GM18502 (cell line): ENCODE measurements around the gene RASGEF1C.
"Not testable (repeated sequence)": the region's sequence is repeated elsewhere in the genome, so short reads cannot be mapped to it uniquely, and the experiment has no call there.

Source experiments
- ATAC-seq: cut with Tn5 transposase; IDR thresholded peaks from one replicate; pipeline ENCODE4 v1.9.1; 2021; ENCODE audit warnings: mild to moderate bottlenecking; ENCODE audit not compliant: unreplicated experiment, poor library complexity

RASGEF1C gene

GRCh38 chr5:180126716-180127681, 82.0 kb downstream of the RASGEF1C start:
- ATAC-seq = no peak

DNA sequence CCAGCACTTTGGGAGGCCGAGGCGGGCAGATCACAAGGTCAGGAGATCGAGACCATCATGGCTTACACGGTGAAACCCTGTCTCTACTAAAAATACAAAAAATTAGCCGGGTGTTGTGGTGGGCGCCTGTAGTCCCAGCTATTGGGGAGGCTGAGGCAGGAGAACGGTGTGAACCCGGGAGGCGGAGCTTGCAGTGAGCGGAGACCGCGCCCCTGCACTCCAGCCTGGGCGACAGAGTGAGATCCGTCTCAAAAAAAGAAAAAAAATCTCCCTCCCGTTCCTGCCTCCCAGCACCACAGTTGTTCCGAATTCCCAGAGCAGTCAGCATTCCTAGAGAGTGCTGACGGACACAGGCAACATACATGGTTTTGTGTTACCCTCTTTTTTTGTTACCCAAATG, 82.9 kb downstream of the RASGEF1C start:
- not testable (repeated sequence) for ATAC-seq

DNA sequence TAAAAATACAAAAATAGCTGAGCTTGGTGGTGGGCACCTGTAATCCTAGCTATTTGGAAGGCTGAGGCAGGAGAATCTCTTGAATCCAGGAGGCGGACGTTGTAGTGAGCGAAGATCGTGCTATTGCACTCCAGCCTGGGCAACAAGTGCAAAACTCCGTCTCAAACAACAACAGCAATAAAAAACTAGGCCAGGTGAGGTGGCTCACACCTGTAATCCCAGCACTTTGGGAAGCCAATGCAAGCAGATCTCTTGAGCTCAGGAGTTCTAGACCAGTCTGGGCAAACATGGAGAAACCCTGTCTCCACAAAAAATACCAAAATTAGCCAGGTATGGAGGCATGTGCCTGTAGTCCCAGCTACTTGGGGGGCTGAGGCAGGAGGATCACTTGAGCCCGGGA, 84.3 kb downstream of the RASGEF1C start:
- not testable (repeated sequence) for ATAC-seq

GRCh38 chr5:180122875-180123274, 86.1 kb downstream of the RASGEF1C start:
- ATAC-seq = no peak

DNA sequence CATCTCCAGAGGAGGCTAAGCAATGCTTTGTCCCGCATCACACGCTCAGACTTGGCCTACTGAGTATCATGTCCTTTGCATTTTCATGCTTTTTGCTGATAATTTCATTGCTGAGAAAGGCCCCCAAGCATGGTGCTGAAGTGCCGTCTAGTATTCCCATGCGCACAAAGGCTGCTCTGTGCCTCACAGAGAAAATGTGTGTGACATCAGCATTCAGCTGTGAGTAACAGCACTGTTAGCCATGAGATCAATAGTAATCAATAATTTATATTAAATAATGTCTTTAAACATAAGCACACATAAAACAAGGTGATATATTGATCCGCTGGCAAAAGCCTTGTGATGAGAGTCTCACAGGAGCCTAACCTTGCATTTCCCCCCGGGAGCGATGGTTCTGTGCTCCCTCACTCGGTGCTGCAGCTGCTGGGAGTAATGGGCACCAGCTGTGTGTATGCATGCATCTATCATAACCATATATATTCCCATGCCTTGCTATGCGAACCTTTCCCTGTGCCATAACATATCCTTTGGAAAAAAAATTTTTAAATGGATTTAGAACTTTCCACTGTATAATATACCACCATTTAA, 87.1 kb downstream of the RASGEF1C start:
- ATAC-seq = no peak

GRCh38 chr5:180120237-180121101, 88.5 kb downstream of the RASGEF1C start:
- no peak for ATAC-seq

DNA sequence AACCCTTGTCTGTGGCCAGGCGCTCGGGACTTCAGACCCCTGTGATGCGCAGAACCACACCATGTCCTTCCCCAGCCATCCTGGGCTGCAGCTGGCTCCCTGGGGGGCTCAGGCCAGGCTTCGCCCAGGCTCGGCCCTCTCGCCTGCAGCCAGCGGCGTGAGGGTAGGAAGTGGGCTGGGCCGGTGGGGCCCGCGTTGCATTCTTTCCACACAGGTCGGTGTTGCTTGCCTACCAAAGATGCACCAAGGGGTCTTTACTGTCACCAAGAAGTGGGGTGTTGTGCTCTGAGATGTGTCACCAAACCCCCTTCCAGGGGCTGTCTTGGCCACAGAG, 89.1 kb downstream of the RASGEF1C start:
- ATAC-seq = no peak

DNA sequence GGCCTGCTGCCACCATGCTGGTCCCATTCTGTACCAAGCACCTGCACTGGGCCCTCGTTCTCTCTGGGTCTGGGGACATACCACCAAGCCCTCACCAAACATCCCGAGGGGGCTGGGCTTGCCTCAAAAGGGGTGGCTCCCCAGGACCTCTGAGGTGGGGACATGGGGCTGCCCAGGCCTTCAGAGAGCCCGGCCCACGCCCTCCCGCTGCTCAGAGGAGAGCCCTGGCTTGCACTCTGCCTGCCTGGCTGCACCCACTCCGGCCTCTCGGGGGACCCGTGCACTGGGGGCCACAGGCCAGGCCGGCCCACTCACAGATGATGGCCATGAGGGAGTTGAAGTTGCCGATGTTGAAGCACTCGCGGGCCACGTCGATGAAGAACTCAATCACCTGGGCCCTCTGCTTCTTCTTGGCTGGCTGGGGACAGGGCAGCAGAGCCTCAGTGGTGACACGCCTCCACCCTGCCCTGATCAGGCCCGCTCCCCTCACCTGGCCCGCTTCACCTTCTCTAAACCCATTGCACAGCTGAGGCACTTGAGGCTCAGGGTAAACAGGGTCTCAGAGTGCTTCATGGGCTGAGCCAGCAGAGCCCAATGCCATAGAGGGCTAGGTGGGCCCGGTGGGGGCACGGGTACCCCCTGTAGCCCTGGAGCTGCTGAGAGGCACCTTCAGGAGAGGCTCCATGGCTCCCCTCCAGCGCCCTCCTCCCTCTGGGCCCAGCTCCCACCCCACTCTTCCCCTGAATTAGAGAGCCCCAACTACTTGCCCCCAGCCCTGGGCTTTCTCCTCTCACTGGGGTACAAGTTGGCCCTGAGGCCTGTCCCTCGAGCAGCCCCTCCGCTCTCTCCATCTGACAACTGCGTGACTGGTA, 89.7 kb downstream of the RASGEF1C start:
- ATAC-seq = no peak

DNA sequence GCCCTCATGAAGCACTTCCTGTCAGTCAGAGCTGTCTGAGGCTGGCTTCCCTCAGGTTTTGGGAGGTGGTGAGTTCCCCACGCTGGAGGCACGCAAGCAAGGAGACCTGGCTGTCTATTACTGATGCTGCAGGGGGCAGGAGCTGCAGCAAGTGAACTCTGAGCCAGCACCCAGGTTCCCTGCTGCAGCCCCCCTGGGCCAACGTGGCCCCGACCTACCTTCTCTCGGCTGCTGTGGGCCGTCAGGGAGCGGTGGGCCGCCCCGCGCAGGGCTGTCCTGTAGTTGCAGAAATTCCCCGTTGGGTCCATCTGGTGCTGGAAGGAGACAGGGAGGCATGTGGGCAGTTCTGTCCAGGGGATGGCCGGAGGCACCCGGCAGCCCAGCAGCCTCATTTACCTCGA, 90.6 kb downstream of the RASGEF1C start:
- ATAC-seq = no peak

DNA sequence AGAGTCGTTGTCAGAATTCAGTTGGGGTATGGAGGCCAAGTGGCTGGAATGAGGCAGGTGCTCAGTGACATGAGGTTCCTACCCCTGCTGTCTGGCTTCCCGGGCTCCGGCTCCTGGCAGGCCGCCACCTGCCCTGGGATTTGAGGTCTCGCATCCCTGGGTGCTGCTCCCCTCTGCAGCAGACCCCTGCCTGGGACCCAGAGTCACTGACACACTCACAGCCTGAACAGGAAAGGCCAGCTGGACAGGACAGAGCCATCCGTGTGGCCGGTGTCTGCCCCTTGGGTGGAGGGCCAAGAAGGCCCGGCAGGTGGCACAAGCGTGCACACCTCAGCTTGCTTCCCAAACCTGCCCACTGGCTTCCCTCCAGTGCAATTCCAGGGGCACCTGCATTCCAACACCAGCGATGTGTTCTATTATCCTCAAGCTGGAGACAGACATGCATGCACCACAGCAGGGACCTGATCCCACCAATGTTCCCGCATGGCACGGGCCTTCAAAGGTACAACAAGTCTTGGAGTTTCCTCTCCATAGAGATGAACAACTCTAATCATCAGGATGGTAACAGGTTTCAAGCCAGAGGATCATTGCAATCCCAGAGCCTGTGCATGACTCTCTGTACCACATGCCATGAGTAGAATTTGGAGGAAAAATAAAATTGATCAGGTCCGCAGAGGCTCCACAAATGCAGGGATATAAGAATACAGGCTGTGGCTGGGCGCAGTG, 91.8 kb downstream of the RASGEF1C start:
- ATAC-seq = no peak

DNA sequence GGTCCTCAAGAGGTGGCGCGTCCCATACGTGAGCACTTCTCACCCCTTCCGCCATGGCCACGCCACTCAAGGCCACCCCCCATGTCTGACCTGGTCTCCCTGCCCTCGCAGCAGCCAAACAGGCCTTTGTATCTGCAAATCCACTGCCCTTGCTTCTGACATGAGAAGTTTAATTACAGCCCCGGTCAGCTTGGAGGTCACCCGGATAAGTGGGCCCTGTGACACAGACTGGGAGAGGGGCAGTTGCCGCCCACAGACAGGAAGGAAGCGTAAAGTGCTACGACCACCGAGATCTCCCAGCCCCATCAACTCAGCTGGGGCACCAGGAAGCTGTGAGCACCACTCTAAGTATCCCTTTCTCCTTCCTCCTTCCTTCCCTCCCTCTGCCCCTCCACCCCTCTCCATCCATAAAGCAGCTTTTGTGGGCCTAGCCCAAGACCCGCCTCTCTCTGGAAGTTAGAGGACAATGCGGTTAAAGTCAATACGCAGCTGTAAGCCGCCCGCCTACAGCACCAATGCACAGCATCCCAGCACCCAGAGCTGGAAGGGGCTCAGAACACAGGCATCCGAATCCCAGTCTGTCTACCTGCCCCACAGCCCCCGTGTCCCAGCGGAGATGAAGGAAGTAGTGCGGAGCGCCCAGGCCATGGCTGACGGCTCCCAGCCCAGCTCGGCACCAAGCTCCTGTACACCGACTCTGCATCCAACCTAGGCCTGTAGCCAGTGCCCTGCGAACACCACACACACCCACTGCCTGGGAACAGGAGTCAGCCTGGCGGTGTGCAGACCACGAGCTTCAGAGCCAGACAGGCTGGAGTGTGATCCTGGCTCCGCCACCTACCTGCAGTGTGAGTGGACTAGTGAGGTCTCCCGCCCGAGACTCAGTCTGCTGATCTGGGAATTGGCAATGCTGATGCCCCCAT, 92.7 kb downstream of the RASGEF1C start:
- no peak for ATAC-seq

DNA sequence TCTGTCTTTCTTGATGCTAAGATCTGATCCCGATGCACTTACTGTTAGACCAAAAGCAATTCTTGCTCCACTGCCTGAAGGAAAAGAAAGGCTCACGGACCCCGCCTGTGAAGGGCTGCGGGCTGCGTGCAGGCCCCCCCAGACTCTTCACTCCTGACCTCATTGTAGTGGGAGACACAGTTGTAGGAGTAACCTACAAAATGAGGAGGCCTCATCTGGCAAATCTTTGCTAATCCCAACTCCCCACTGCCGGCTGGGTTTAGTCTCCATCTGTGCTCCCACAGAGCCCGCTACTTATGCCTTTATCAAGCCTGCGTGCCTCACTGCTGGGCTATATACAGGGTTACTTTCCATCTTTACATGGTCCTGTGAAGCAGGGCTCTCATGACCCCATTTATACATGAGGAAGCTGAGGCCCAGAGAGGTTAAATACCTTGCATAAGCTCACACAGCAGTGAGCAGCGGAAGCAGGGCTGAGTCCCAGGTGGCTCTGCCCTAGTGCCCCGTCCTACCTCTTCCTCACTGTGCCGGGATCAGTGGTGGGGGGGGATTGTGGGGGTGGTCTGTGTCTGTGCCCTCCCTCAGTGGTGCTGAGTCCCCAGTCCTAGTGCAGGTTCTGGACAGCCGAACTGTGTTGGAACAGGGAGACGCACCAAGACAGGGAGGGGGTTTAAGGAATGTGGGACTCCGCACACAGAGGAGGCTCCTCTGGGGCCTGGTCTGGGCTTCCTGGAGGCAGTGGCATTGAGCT, 93.5 kb downstream of the RASGEF1C start:
- ATAC-seq = no peak

- ATAC-seq = no peak
Observed at GRCh38 chr5:180114304-180115003, 94.6 kb downstream of the RASGEF1C start.

- ATAC-seq = no peak
Observed at GRCh38 chr5:180113660-180114303, 95.2 kb downstream of the RASGEF1C start.

DNA sequence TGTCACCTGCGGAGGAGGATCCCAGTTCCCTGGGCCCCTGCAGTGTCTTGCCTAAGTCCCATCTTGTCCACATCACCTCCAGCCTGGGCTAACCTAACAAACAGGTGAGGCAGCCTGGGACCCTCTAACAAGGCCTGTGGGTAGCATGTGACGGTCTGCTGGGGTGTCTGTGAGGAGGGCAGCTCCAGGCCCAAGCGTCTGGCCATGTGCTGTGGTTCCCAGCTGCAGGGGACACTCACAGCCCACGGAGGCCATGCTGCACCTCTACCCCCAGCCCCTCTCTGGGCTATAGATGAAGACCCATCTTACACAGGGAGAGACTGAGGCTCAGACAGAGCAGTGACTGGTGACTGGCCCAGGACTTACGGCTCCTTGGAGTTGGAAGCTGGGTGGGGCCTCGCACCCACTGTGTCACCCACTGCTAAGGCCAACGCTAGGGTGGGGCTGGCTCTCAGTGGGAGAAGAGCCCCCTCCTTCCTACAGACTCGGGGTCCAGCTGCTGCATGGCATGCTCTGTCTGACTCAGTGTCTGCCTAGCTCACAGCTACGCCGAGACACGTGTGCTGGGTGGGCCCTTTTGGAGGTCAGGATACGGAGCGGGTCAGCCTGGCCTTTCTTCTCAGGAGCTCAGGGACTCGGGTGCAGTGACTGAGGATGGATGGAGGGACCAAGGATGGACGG, 96.7 kb downstream of the RASGEF1C start:
- ATAC-seq = no peak
